HG03378 (cell line): ENCODE measurements around the gene ZFP90.
A peak's percentile ranks its signal among the peaks of the same experiment; 100 is the strongest.
"Not testable (repeated sequence)": the region's sequence is repeated elsewhere in the genome, so short reads cannot be mapped to it uniquely, and the experiment has no call there.

Experiments used
- ATAC-seq: cut with Tn5 transposase; IDR thresholded peaks from one replicate; pipeline ENCODE4 v1.9.1; 2021; ENCODE audit warnings: mild to moderate bottlenecking, moderate library complexity; ENCODE audit not compliant: unreplicated experiment

ZFP90 gene

DNA sequence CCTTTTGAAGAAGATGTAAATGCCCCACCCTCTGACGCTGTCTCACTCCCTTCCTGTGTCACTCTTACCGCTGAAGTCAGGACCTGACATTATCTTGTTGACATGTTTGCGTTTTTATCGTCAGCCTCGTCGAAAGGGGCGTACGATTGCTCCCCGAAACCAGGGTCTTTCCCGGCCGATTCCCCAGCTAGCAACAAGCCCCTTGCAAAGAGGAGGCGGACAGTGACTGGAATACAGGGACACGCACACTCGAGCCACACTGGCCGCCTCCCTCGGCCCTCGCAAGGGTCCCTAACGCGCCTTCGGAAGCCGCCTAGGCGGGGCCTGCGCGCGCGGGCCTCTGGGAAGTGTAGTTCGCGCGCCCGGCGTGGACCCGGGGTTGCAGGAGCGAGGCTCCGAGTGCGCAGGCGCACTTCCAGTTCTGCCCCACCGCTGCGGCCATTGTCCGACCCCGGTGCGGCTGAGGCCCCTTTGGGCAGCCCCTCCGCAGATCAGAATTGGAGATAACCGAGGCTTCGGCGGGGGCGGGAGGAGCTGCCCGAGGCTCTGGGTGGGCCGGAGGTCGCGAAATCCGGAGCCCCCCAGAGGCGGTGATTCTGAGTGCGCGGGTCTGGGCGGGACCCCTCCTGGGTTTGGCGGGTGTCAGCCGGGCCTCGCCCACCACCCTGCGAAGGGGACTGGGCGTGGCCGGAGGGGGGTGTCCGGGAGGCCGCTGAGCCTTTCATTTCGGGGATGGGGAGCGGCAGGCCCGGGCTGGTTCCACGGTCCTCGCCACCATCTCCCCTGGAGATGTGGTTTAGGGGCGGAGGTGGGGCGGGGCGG lies at the start of gene ZFP90:
Gene ZFP90, plus strand, starts transcription at position 412 of the 822 bp plus-strand sequence. CDS start 502 bp downstream, outside the sequence.
- ATAC-seq: peak; percentile 71

DNA sequence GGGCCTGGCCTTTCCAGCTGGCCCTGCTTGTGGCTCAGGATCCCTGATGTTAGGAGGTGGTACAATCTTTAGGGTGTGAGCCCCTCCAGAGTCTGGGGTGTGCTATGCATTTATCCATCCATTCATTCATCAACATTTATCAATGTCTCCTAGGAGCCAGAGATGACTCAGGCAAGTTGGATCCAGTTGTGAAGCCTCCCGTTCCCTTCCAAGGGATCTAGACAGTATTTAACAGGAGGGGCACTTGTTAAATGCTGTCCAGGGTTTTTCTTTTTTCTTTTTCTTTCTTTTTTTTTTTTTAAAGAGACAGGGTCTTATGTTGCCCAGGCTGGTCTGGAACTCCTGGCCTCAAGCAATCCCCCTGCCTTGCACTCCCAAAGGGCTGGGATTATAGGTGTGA lies 48.7 kb upstream of the ZFP90 start:
- ATAC-seq: no peak

DNA sequence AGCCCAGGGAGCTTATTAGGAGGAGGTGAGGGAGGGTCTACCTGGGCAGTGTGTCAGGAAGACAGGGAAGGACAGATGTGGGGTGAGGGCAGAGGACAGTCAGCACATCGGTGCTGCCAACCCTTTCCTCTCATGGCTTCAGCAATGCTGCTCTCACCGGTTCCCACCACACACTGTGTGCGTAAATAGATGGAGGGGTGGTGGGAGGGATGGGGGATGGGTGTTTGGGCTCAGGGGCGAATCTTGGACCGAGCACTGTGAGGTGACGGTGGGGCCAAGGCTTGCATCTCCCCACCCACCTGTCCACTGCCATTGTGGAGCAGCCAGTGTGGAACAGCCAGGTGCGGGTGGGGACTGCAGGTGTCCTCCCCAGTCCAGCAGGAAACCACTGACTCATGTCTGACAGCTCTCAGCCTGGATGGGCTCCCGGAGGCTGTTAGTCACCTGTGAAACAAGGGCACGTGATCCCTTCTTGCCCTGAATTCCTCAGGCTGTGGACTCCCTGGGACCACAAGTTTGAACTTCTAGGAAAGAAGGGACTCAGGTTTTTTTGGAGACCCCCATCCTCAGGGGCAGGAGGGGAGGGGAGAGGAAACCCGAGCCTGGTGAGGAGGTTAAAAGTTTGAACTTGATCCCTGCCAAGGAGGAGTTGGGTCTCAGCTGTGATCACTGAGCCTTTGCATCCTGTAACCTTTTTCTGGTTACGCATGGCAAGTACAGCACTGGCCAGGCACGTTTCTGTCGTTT lies 48.1 kb upstream of the ZFP90 start:
- ATAC-seq: no peak

DNA sequence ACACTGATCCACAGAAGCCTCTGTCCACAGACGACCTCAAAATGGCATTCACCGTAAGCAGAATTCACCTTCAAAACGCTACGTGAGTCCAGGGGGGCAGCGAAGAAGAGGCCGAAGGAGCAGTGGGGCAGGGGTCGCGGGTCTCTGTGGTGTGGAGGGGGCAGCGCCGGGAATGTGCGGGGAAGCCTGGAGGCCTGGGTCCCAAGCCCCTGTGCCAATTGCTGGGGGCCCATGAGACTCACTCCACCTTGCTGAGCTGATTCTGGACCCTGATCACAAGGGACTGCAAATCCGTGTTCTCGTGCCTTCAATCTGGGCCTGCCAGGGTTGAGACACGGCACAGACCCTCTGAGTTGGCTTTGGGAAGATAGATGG lies 47.5 kb upstream of the ZFP90 start:
- no peak for ATAC-seq

DNA sequence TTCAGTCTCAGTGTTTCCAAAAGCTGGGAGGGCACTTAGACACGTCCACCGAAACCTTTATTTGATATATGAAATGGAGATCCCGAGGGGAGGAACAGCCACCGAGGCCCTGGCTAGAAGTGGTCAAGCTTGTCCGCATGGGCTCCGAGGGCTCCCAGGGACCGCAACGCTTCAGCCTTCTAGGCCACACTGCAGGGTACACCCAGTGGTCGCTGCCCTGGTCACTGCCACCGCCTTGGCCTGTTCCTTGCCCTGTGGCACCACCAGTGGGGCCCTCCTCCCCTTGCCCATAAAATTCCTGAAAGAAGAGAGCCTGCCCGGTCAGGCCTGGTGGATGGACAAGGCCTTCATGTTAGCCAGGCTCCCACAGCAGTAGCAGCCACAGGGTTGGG lies 46.9 kb upstream of the ZFP90 start:
- no peak for ATAC-seq

DNA sequence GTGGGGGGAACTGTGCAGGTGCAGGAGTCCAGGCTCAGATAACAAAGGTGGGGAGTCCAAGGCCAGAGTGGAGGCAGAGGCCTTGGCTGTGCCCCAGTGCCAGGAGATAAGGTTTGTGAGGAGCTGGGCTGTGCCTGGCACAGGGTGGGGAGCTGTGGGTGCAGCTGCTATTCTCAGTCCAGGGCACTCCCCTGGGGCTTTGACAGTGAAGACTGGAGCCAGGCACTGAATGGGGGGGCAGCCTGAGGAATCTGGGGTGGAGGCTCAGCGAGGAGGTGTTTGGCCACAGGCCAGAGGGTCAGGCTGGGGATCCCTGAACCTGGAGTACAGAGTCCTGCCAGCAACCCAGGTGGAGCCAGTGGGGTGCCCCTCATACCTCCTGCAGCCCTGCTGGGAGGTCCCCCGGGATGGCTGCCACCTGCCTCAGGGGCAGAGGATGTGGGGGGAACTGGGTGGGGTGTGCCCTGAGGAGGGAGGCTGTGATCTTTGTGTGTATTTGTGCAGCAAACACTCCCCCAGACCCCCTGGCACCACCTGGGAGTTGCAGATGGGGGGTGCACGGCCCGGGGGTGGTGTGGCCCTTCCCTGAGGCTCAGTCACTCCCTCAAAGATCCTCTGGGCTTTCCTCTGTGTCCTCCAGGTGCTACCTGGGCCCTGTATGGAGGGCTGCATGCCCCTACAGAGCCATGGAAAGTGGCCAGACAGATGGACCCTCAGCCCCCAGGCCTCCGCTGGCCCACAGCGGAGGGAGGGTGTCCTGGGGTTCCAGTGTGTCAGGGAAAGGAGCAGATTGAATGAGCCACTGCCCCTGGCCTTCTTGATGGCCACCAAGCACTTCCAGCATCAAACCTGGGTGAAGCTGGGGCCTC lies 46.3 kb upstream of the ZFP90 start:
- ATAC-seq: no peak

DNA sequence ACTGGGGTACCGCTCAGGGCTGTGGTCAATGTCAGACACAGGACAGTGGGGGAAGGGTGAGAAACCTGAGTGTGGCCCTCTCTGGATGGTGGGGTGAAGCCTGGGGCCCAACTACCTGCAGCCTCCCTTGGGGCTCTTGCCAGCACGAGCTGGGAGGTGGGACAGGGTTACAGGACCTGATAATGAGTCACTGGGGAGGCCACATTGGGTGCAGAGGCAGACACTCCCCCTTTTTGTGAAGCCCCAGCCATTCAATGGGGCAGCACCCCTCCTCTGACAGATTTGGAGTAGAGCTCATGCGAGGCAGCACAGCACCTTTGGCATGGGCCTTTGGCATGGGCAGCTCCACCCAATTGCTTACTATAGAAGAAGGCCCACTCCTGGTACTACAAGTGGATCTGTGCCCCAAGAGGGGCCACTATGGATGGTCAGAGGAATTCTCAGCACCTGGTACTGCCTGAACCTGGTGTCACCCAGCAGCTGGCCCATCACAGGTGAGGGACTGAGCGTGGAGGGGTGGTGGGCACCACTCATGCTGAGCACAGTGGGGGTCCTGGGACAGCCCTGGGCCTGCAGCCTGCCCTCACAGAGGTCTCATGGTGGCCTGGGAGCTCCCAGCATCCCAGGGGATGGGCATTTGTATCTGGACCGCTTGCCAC lies 45.5 kb upstream of the ZFP90 start:
- no peak for ATAC-seq

DNA sequence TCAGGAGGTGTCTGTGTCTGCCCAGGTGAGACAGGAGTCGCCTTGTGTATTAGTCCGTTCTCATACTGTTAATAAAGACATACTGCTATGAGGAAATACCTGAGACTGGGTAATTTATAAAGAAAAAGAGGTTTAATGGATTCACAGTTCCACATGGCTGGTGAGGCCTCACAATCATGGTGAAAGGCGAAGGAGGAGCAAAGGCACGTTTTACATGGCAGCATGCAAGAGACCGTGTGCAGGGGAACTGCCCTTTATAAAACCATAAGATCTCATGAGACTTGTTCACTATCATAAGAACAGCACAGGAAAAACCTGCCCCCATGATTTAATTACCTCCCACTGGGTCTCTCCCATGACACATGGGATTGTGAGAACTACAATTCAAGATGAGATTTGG lies 44.8 kb upstream of the ZFP90 start:
- not testable (repeated sequence) for ATAC-seq

DNA sequence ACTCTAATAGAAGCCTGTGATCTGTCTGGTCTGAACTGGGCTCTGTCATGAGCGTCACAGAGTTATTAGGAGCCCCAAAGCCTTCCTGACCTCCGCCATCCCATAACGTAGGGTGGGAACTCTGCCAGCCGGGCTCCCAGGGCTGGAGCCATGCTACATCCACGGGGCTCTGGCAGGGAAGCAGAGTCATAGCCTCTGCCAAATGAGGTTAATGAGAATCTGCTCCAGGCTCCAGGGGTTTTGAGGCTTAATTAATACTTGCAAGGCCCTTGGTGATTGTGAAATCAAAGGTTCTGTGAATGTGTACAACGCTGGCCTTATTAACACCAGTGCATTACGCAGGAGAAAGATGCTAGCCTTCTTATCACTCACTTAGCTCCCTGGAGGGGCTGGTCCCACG lies 42.4 kb upstream of the ZFP90 start:
- ATAC-seq: no peak

DNA sequence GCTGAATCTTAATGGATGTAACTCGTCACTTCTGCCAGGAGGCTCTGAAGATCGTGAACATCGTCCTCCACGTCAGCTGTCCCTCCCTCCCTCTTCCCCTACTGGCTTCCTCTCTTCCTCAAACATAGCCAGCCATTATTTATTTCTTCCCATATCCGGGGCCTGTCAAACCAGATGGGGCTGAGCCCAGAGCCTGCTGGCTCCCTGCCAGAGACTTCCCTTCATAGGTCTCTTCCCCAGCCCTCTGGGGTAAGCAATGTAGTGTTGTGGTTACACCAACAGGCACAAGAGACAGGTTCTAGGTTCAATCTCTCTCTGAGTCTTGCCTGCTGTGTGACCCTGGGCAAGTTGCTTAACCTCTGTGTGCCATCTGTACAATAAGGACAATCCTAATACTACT lies 40.1 kb upstream of the ZFP90 start:
- ATAC-seq: no peak

DNA sequence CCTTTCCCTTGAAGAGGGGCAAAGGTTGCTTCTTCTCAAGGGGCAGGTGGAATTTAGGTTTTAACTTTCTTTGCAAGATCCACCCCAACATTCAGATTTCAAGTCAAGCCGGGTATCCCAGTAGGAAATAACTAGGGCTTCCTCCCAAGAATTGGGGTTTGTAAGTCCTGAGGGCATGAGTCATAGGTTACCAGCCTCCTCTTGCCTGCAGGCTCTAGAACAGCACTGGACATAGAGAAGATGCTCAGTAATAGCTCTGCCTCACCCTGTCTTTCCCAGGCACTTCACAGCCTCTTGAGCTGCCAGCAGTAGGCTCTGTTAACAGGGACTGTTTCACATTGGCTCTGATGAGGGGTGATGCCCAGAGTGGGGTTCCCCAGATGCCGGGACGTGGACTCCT lies 35.8 kb upstream of the ZFP90 start:
- no peak for ATAC-seq

DNA sequence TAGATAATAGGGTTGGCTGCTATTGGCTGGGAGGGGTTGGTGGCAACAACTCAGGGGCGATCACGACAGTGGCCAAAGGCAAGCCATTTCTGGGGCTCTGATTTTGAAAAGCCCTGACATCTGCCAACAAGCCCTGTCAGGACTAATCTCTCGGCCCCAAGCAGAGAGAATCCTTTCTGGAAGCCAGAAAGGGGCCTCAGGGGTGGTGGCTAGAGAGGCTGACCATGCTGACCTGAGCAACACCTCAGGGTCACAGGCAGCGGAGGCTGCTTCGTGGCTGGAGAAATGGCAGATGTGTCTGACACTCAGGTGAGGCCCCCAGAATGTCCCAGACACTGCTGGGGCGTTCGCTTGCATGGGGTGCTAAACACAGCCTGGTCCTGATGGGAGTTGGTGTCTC lies 35.0 kb upstream of the ZFP90 start:
- no peak for ATAC-seq

DNA sequence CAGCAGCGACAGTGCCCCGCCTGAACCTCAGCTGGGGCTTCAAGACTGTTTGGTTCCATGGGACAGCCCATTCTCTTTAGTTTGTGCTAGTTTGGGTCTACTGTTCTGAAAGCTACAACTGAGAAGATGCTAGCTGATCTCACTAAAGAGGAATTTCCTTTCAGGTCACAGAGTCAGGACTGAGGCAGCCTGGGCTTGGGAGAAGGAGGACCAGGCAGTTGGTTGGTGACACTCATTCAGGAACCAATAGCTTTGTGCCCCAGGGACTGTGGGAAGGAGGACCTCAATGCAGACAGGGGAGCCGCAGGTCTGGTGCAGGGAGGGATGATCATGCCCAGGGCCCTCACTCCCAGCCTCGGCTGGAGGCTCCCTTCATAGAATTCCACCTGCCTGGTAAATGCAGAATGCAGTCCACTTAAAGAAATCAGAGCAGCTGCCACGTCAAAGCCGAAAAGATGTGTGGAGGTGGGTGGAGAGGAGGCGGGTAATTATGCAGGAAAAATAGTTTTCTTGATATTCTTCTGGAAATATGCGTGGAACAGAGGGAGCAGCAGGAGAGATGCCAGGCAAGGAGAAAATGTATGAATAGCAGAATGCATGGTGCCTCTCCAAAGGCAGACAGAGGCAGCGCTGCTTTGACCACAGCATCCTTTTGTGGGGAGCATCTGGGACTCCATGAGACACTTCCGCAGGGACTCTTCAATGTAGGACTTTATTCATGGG lies 32.6 kb upstream of the ZFP90 start:
- ATAC-seq: no peak

DNA sequence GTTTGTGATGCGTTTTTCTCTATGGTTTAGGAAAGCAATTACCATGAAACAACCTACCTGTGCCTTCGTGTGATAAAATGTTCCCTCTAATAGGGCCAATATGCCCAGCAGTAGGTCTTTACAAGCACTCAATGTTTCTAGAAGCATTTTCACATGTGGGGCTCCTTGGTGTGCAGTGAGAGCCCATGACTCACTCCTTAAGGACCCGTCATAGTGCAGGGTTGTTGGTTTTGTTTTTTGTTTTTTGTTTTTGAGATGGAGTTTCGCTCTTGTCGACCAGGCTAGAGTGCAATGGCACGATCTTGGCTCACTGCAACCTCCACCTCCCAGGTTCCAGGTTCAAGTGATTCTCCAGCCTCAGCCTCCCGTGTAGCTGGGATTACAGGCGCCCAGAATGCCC lies 31.1 kb upstream of the ZFP90 start:
- ATAC-seq: no peak

DNA sequence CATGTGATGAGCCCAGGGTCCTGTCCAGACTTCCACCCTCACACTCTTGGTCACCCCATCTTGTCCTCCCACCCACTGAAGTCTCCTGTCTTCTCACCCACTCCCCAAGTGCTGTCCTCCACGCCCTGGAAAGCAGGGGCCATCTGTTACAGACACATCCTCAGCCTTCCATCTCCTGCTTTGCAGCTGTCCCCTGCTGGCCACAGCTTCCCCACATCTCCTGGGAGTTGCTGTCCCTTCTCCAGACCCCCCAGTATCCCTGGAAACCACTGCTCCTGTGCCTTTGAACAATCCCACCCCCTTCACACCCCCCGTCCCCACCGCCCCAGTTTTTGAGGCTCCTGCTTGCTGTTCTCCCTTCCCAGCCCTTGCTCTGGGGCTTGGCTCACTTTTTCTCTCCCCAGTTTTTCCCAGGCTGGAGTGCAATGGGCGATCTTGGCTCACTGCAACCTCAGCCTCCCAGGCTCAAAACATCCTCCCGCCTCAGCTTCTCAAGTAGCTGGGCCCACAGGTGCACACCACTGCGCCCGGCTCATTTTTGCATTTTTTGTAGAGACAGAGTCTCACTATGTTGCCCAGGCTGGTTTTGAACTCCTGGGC lies 30.4 kb upstream of the ZFP90 start:
- ATAC-seq: no peak

DNA sequence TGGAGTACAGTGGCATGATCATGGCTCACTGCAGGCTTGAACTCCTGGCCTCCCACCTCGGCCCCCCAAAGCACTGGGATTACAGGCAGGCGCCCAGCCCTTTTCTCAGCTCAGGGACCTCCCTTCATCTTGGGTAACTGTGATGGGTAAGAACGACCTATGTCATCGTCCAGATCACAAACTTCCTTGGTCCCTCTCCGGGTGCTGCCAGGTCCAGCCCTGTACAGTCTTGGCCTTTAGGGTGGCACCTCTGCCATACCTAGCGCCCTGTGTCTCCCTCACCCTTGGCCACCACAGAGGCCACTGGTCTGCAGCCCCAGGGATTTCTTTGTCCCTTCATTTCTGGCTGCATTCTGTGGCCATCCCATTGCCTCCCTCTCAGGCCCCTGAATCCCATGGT lies 29.7 kb upstream of the ZFP90 start:
- no peak for ATAC-seq

DNA sequence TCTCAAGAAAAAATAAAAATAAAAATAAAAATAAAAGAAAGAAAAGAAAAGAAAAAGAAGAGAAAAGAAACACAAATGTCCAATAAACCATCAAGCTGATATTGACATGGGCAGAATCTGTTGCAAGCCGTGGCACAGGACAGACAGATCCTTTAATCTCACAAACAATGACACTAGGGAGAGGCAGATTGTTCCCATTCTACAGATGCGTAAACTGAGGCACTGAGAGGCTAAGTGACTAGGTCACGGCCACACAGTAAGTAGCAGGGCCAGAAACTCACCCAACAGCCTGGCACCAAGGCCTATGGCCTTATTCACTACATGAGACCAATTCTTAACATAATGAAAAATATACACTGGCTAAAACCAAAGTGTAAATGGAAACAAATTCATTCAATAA lies 28.3 kb upstream of the ZFP90 start:
- no peak for ATAC-seq

DNA sequence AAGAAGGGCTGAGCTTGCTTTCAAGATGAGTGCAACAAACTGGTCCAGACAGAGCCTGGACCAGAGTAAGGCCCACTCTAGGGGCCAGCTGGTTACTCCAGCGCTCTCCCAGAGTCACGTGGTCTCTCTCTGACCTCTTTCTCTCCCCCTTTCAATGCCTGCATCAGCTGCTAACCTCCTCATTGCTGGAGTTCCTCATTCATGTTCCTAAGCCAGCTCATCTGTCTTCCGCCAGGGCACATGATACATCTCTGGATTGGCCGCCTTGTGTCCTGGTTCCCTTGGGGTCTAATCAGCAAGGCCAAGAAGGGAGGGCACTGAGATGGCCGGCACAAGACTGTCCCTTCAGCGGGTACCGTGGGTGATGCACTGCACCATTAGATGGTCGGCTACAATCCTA lies 26.9 kb upstream of the ZFP90 start:
- ATAC-seq: no peak

DNA sequence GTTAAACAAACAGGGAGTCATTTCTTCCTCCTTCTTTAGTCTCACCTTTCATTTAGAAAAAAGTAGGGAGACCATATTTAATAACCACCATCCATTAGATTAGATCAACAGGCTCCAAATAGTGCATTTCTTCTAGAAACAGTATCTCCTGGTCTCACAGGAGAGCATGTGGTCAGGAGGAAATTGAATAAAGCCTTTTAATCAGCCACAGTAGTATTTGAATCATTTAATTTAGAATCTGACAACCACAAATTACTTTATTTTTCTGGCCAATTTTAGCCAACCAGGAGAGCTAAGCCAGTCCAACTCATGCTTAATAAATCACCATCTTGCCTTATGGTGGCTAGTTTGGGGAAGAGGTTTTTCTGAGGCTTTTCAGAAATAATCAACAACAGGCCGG lies 26.3 kb upstream of the ZFP90 start:
- no peak for ATAC-seq

DNA sequence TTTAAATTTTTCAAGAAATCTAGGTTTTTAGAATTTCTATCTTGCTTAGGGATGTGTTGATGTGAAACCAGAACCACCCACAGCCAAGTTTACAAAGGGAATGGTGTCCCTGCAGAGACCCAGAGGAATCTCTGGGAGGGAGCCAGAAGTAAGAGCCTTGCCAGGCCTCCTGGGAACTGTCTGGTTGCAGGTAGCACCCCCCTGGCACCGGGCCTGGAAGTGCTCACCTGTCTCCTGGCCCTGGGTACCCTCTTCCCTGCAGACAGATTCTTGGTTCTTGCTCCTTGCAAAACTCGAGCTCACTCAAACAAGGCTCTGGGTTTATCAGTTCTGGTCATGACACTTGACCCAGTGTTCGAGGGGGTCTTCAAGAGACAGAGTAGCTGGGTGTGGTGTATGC lies 24.6 kb upstream of the ZFP90 start:
- no peak for ATAC-seq
